Kidney epithelial cell (primary cell): Measurements from ENCODE around the gene AGXT. TPM values are rescaled to one million over a fixed set of nuclear protein-coding genes. Genes with fewer than 3 reads are reported as not detected.
A peak's percentile ranks its signal among the peaks of the same experiment; 100 is the strongest.

ENCODE experiments used
- DNase-seq: peaks from one replicate; pipeline ENCODE4 v3.0.0-alpha.2; 2010; ENCODE audit warnings: low read depth
- H3K27me3 ChIP-seq: 2 replicates; pipeline ENCODE4 v1.6.0; 2011; ENCODE audit warnings: low read length; ENCODE audit not compliant: control insufficient read depth, insufficient read depth
- H3K36me3 ChIP-seq: 2 replicates; pipeline ENCODE4 v1.5.1; 2011; ENCODE audit warnings: low read length; ENCODE audit not compliant: control insufficient read depth, insufficient read depth
- H3K4me3 ChIP-seq: 2 replicates; pipeline ENCODE4 v1.5.1; 2011; ENCODE audit warnings: low read depth, mild to moderate bottlenecking, control low read depth, low read length
- CTCF ChIP-seq: IDR thresholded peaks from 2 replicates; pipeline ENCODE4 v1.5.1; 2011; ENCODE audit warnings: mild to moderate bottlenecking, moderate library complexity, low read length, control low read depth, inconsistent platforms; ENCODE audit not compliant: insufficient read depth, poor library complexity, severe bottlenecking
- total RNA-seq: library from RNA; depleted of rRNA; stranded (reverse); fragments of >200 nt; gene quantifications from 2 replicates; pipeline ENCODE4 v1.2.3, GENCODE V29; 2015

The AGXT gene
- total RNA-seq, 1 donor from 2014 or later: 0.25 TPM

DNA sequence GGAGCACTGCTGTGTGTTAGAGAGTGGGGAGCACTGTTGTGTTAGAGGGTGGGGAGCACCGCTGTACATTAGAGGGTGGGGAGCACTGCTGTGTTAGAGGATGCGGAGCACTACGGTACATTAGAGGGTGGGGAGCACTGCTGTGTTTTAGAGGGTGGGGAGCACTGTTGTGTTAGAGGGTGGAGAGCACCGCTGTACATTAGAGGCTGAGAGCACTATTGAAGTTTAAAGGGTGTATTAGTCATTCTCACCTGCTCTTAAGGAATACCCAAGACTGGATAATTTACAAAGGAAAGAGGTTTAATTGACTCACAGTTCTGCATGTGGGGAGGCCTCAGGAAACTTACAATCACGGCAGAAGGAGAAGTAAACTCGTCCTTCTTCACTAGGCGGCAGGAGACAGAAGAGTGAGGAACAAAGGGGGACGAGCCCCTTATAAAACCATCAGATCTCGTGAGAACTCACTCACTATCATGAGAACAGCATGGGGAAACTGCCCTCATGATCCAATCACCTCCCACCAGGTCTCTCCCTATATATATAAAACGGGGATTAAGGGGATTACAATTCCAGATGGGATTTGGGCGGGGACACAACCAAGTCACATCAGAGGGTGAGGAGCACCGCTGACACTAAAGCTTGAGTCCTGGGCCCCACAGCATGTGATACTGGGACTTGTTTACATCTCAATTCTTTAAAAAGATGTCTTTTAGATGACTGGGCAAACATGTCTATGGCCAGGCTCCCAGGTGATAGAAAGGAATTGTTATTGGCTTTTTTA, 19.5 kb upstream of the AGXT start:
- Histone ChIP-seq H3K27me3 (peaks cover 5% of the 10 kb centered on the region), H3K36me3 (no peaks in the 10 kb centered on the region), H3K4me3 (no peak overlapping the region)
- DNase-seq: no peak
- no peak for TF ChIP-seq CTCF

DNA sequence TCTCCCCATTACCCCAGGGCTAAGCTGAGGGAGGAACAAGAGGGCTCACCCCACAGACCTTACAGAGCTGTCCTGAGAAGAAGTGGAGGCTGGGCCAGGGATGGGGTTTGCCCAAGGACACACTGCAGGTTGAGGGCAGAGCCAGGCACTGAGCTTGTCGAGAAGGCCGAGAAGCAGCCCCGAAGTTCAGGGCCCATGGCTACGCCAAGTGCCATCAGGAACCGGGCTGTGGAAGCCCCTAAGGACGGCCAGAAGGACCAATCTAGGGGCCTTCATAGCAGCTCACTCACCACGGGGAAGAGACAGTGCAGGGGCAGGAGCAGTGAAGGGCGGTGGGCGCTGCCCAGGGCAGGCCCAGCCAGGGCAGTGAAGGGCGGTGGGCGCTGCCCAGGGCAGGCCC, 18.6 kb upstream of the AGXT start:
- no peaks in the 10 kb centered on the region for H3K36me3 ChIP-seq
- H3K4me3 ChIP-seq: no peak overlapping the region
- no peak for DNase-seq
- peaks cover 3% of the 10 kb centered on the region for H3K27me3 ChIP-seq
- TF ChIP-seq CTCF: no peak

DNA sequence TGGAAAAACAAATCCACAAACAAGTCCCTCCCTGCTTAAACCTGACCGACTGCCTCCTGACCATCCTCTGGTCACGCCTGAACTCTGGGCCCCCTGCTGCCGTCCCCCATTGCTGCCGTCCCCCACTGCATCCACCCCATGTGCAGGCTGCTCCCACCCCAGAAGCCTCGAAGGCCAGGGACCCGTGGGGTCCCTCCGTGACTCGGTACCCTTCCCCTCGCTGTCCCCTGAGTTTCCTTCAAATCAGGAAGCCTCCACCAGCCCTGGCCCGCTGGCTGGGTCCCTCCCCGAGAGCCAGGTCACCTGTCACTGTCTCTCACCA, 17.9 kb upstream of the AGXT start:
- peaks cover 3% of the 10 kb centered on the region for H3K27me3 ChIP-seq
- no peak for DNase-seq
- TF ChIP-seq CTCF: no peak
- no peaks in the 10 kb centered on the region for H3K36me3 ChIP-seq
- no peak overlapping the region for H3K4me3 ChIP-seq

GRCh38 chr2:240851078-240851991, 17.3 kb upstream of the AGXT start:
- H3K27me3 ChIP-seq: peaks cover 3% of the 10 kb centered on the region
- DNase-seq: no peak
- peak; percentile 91 for TF ChIP-seq CTCF
- no peak overlapping the region for H3K4me3 ChIP-seq
- no peaks in the 10 kb centered on the region for H3K36me3 ChIP-seq

DNA sequence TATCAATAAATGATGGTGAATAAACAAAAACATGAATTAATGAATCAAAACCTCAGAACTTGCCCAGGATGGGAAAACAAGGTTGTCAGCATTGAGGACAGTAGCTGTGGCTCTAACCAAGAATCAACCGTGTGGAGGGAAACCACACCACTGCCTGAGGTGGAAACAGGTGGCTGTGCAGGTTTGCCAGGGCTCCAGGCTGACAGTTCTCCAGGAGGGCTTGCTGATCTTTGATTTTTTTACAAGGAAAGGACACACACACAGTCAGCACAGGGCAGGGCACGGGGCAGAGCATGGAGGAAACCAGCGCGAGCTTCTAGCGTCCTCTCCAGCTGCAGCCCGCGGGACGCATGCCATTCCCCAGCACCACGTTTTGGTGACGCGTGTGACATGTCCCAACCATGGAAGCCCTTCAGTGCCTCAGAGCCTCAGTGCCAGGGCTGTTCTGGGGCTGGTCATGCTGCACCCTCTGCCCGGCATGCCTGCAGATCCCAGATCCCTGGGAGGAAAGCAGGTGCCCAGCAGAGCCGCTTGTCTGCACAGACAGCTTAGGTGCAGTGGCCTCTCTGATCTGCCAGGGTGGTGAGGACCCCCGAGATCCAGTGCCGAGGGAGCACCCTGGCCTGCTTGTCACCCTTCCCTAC, 15.8 kb upstream of the AGXT start:
- H3K27me3 ChIP-seq: peaks cover 3% of the 10 kb centered on the region
- no peak for DNase-seq
- TF ChIP-seq CTCF: no peak
- no peak overlapping the region for H3K4me3 ChIP-seq
- H3K36me3 ChIP-seq: no peaks in the 10 kb centered on the region
